Stimulated activated CD4-positive, alpha-beta T cell treated with anti-CD3 and anti-CD28 coated beads, Interleukin-15, amount 100 ng/mL, for 48 hours (primary cell): ENCODE measurements around the gene STAT4.

Experiments
- DNase-seq, 2 donors: peaks; one replicate each; pipeline ENCODE4 v3.0.0-alpha.2; 2020; ENCODE audit warnings: low read depth in 2 of 2

STAT4 gene

DNA sequence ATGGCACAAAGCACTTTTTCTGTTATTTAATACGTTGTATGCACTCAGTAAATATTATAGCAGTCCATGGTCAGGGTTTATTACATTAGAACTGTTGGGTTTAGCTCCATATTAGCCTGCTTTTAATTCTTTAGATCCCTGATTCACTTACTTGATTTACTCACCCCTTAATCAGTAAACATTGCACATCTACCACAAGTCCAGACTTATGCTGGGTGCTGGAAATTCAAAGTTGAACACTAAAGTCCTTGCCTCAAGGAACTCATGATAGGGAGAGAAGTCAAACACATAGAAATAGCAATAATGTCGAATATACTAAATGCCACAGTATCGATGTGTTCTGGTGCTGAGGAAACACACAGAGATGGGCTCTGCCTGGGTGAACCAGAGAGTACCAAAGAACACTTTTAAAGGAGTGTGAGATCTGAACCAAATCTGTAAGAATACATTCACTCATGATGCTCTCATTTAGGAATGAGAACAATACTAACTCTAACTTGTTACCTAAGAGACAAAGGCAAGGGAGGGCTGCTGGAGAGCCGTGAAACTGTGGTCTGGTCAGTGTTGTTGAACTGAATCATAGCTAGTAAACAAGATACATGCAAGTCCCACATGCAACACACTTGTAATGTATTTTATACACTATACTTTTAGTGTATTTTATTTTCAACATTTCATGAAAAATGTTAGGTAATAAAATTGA, 4.9 kb downstream of the STAT4 start:
- DNase-seq = no peak

DNA sequence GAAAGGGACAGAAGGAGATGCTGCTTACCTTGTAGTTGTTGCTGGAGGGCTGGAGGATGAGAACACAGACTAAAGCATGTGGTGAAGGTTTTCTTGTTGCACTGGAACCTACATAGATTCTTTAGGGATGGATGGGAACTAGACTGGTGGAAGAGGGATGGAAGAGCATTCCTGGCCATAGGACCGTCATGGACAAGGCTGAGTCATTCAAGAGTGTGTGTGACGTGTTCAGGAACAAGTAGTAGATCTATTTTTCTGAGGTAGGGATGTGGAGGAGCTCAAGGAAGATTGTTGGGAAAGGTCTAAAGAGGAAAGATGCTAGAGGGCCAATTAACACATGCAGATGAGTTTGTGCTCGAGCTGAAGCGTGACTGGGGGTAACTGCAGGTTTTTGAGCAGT, 6.6 kb downstream of the STAT4 start:
- no peak for DNase-seq

DNA sequence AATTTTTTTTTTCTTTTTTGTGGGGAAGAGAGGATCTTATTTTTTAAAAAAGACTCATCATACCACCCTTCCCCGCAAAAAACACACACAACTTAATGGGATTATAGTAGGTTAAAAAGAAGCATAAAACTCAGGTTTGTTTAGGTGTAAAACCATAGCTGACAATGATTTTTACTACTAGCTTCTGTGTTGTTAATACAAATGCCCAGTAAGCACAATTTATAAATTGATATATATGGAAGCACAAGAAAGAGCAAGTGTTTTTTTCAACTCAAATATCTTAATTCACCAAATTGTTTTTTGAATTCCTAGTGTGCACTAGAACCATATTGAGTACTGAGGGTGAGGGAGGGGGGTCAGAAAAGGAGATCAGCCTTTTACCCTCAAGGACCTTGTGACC, 7.0 kb downstream of the STAT4 start:
- no peak for DNase-seq

- no peak for DNase-seq
These were observed 21.9 kb downstream of the STAT4 start for GRCh38 chr2:191128911-191129304.

DNA sequence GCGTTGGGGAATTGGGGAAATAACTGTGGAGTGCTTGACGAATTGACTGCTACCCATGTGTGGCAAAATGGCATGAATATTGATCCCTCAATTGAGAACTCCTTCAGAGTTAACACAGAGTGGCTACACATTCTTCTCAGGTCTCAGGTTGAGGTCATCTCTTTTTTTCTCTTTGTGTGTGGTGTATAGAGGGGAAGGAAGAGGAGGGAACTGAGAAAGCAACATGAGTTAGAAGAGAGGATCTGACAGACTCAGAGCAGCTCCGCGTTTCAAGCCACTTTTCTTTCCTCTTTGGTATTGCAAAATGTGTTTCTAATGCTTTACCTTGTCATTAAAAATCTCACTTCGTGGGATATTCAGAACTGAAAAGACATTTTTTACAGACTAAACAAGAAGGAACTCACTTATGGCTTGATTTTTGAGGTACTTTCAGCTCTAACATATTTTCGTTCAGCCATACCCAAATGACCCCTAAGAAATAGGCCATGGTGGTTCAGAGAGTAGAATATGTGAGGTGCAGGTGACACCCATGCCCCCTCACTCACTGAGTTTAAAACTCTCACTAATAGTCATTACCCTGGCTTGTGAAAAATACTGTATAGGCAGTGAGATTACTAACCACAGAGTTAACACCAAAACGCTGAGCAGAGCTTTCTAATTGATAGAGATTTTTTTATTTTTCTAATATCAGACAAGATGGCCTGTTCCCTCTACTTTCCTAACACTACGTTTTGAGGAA, 22.5 kb downstream of the STAT4 start:
- DNase-seq = no peak

GRCh38 chr2:191127235-191127634, 23.6 kb downstream of the STAT4 start:
- DNase-seq = no peak

- DNase-seq = no peak
These were observed 24.3 kb downstream of the STAT4 start for GRCh38 chr2:191126386-191127085.

DNA sequence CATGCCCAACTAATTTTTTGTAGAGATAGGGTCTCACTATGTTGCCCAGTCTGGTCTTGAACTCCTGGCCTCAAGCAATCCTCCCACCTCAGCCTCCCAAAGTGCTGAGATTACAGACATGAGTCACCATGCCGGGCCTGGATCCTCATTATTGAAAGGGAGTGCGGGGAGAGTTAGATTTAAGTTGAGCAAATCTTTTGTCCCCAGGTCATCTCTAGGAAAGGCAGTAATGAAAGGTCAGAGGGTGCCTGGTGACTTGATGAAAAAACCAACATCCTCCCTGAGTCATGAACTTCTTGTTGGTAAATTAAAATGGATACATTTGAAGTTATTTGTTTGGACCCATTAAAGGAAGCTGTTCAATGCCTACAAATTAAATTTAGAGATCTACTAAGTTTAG, 25.1 kb downstream of the STAT4 start:
- DNase-seq = no peak

- no peak for DNase-seq
These were observed 28.0 kb downstream of the STAT4 start for GRCh38 chr2:191122638-191123294.

GRCh38 chr2:191117341-191117740, 33.5 kb downstream of the STAT4 start:
- no peak for DNase-seq

DNA sequence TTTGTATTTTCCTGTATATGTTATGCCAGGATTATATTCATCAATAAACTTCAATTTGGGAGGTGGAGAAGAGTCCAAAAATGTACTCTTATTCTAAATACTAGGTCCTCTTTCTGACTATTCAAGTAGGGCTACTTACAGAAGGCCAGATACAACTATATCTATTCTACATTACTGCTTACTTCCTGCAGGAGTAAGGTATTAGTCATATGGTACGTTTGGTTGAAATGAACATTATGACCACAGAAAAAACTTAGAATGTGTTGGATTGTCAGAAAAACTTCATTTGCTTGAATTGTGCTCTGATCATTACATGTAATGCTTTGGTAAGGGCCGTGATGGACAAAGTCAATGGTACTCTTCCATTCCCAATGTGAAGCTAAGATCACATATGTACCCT, 35.0 kb downstream of the STAT4 start:
- DNase-seq = no peak

- DNase-seq = peak; percentile 55 to 61
These were observed 35.4 kb downstream of the STAT4 start for GRCh38 chr2:191115391-191115790.

- peak in 1 of 2 donors; percentile 11 for DNase-seq
These were observed 36.3 kb downstream of the STAT4 start for GRCh38 chr2:191114403-191114886.

GRCh38 chr2:191113761-191114160, 37.0 kb downstream of the STAT4 start:
- no peak for DNase-seq

- DNase-seq = no peak
These were observed 38.3 kb downstream of the STAT4 start for GRCh38 chr2:191112448-191112901.

GRCh38 chr2:191109888-191110287, 40.9 kb downstream of the STAT4 start:
- DNase-seq = peak; percentile 15 to 43

GRCh38 chr2:191108331-191108730, 42.5 kb downstream of the STAT4 start:
- DNase-seq = no peak

- no peak for DNase-seq
These were observed 45.7 kb downstream of the STAT4 start for GRCh38 chr2:191105082-191105481.

DNA sequence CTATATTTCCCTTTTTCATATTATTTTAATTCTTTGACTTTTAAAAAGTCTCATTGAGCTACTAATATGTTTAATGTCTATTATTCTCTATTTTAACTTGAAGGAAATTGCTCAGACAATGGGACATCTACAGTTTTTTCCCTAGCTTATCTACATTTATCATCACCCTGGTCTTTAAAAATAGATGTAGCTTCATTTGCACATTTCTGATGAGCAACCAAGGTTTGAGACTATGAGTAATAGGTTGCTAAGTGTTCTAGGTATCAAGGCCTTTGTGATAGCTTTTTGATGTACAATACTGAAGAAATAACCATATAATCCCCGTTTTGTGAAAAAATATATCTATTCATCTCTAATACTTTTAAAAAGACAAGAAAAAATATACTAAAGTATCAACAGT, 47.0 kb downstream of the STAT4 start:
- no peak for DNase-seq

- no peak for DNase-seq
These were observed 50.6 kb downstream of the STAT4 start for GRCh38 chr2:191100216-191100615.

DNA sequence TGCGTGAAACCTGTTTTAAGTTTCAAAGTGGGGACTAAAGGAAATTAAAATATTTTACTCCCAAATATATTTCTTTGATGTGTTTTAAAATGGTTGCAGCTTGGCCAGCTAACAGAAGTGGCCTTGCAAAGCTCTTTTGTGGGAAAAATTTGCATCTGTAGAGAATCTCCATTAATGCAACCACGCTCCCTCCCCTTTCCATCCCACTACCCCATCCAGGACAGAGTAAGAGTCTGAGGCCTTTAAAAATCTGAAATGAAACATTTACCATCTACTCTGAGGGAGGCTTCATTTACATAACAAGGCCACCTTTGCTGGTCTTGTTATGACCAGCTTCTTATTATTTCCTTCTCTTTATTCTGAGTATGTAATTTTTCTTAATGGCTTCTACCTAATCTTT, 63.5 kb downstream of the STAT4 start:
- DNase-seq = no peak

GRCh38 chr2:191086706-191087105, 64.1 kb downstream of the STAT4 start:
- DNase-seq = no peak
